Inflammatory macrophage (primary cell): Measurements from ENCODE around the gene TRIM69.
A peak's percentile ranks its signal among the peaks of the same experiment; 100 is the strongest.
"Not testable (repeated sequence)": the region's sequence is repeated elsewhere in the genome, so short reads cannot be mapped to it uniquely, and the experiment has no call there.

Experiments used
- DNase-seq, 2 donors: peaks; one replicate each; pipeline ENCODE4 v3.0.0-alpha.2; 2020 to 2022

Gene TRIM69

DNA sequence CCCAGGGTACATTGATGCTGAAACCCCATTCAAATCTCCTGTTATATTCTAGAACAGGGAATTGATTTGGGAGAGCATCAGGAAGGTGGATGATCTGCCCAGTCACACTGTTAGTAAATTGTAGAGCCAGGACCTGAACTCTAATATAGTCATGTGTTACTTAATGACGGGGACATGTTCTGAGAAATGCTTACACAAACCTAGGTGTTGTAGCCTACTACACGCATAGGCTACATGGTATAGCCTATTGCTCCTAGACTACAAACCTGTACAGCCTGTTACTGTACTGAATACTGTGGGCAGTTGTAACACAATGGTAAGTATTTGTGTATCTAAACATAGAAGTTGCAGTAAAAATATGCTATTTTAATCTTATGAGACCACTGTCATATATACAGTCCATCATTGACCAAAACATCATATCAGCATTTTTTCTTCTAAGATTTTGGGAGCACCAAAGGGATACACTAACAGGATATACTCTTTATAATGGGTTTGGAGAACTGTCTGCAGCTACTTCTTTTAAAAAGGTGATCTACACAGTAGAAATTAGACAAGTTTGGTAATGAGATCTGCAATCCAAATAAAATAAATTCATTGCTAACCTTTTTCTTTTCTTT, 19.2 kb upstream of the TRIM69 start:
- DNase-seq: no peak

DNA sequence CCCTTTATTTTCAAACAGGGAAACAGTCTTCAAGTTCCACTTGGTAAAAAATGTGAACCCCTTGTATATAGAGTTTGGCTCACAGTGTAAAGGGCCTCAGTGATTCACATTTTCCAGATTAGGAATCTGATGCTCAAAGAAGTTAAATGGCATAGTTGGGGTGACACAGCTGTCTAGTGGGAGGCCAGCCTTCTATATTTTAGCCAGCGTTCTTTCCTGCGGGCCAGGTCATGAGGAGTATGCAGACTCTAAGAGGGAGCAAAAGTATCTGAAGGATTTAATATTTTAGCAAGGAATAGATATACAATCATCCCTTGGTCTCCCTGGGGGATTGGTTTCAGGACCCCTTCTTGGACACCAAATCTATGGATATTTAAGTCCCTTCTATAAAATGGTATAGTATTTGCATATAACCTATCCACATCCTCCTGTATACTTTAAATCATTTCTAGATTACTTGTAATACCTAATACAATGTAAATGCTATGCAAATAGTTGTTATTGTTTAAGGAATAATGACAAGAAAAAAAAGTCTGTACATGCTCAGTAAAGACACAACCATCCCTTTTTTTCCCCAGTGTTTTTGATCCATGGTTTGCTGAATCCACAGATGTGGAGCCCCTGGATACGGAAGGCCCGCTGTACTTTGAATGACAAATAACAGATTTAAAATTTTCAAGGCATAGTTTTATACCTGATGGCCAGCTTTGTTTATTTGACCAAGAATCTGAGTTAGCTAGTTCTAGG, 18.0 kb upstream of the TRIM69 start:
- no peak for DNase-seq

DNA sequence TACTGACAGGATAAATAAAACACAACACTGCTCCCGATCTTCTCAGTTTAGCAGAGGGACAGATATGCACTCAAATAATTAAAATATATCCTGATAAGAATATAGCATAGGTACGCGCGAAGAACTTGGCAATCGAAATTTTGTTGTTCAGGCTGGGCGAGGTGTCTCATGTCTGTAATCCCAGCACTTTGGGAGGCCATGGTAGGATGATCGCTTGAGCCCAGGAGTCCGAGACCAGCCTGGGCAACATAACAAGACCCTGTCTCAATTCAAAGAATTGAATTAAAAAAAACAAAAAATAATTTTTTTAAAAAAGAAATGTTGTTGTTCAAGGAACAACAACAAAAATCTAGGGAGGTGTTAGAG, 17.4 kb upstream of the TRIM69 start:
- DNase-seq: no peak

GRCh38 chr15:44719293-44719999, 16.9 kb upstream of the TRIM69 start:
- peak in 1 of 2 donors; percentile 20 for DNase-seq

DNA sequence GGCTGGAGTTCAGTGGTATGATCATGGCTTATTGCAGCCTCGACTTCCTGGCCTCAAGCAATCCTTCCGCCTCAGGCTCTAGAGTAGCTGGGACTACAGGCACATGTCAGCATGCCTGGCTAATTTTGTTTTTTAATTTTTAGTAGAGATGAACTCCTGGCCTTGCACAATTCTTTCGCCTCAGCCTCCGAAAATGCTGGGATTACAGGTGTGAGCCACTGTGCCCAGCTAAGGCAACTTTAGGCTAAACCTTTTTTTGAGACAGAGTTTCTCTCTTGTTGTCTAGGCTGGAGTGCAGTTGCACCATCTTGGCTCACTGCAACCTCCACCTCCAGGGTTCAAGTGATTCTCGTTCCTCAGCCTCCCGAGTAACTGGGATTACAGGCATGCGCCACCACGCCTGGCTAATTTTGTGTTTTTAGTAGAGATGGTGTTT, 16.3 kb upstream of the TRIM69 start:
- DNase-seq: not testable (repeated sequence)

DNA sequence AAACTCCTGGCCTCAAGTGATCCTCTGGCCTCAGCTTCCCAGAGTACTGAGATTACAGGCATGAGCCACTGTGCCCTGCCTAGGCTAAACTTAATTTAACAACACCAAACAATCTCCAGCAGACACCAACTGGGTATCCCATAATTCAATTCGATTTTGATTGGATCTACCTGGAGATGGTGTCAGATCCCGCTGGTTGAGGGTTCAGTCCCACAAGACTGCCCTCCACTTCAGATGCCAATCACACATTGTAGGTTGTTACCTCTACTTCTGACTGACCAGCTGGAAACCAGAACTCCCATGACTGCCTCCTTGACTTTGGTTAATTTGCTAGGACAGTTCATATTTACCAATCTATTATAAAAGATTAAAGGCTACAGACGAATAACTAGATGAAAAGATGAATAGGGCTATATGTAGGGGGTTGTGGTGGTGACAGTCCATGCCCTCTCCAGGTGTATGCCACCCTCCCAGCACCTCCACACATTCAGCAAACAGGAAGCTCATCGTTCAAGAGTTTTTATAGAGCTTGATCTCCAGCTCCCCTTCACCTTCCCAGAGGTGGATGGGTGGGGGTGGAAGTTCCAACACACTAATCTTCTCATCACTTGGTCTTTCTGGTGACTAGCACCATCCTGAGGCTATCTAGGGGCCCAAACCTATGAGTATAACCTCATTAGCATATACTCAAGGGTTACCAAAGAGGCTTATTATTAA, 15.7 kb upstream of the TRIM69 start:
- DNase-seq: no peak

- no peak for DNase-seq
These were observed 14.3 kb upstream of the TRIM69 start for GRCh38 chr15:44722011-44722410.

GRCh38 chr15:44726136-44726535, 10.2 kb upstream of the TRIM69 start:
- peak; percentile 49 to 53 for DNase-seq

- peak; percentile 92 for DNase-seq
These were observed 9.5 kb upstream of the TRIM69 start for GRCh38 chr15:44726568-44727484.

DNA sequence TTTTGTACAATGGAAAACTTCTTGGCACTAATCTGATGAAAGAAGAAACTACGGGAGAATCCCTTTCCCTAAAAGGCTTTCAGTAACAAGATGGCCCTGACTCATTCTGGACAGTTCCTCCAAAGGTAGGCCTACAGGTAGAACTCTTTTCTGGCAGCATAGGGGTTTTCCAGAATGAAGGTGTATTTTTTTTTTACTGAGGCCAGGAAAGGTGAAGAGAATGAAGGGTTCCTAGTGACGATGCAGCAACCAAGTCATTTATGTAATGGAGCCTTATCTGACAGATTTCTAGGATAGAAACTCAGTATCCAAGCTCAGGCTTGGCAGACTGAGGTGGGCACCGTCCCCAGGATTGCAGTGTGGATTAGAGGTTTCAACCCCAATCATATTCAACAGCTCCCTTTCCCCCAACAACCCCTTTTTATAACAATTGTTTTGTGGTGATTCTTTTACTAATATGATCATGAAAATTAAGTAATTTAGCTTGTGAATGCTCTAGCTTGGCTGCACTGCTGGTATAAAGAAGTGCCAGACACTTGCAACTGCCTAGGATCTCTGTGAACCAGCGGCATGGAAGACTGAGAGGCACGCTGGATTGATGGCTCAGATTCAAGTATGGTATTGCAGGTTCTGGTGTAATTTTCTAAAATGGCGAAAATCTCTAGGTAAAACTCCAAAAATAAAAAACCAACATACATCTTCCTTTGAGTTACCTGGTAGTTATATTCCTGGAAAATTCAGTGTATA, 8.7 kb upstream of the TRIM69 start:
- DNase-seq: no peak

DNA sequence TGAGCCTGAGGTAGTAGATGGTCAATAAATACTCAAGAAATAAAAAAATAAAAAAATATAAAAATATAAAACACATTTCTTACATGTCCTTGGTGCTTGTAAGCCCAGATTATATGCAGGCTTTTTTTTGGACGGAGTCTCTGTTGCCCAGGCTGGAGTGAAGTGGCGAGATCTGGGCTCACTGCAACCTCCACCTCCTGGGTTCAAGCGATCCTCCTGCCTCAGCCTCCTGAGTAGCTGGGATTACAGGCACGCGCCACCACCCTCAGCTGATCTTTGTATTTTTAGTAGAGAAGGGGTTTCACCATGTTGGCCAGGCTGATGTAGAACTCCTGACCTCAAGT, 8.1 kb upstream of the TRIM69 start:
- not testable (repeated sequence) for DNase-seq

DNA sequence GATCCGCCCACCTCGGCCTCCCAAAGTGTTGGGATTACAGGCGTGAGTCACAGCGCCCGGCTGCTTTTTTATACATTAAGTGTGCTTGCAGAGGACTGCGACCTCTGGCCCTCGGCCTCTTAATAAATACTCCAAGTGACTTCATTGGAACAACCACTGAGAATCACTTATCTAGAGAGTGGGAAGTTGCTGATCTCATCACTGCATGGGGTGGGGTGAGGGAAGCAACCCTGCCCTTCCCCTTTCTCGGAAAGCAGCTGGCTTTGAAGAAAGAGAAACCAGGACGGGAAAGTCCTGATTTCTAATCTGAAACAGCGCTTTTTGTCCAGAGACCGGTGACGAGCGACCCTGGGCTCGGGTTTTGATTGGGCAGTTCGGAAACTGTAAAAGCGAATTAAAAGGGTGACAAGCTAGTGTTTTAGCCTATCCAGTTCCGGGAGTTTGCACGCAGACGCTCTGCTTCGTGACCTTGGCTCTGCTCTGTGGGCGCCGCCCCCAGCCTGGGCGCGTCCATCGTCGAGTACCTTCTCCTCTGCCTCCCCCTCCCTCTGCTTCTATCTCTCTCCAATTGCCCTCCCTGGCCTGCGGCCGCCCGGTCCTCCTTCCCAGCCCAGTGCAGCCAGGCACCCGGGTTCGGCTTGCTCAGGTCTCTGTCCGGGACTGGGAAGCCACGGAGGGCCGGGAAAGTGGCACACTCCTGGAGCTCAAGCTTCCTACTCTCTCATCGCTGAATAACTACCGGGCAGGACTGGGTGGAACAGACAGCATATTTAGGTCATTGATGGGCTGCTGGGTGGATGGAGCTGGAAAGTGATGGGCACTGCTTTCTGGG, 7.5 kb upstream of the TRIM69 start:
- DNase-seq: peak; percentile 99 to 100

DNA sequence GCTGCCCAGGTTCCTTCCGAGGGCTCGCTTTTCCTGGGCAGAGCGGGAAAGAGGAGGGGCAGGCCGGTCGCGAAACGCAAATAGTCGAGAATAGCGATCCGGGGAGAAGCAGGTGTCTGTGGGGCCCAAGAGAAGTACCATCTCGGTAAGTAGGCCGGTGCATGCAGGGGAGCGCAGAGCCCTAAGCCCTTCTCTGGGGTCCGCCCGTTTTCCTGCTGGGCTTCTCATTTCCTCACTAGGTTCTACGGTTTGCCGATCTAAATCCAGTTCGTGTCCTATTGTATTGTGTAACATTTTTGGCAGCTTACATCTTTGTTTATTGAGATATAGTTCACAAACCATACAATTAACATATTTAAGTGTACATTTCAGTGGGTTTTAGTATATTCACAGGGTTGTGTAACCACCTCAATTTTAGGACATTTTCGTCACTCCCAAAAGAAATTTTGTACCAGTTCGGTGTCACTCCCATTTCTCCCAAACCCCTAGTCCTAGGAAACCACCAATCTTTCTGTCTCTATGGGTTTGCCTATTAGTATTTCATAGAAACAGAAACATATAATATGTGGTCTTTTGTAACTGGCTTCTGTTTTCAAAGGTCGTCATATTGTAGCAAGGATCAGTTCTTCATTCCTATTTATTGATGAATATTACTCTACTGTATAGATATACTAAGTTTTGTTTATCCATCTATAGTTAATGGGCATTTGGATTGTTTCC, 6.8 kb upstream of the TRIM69 start:
- peak; percentile 20 to 34 for DNase-seq

DNA sequence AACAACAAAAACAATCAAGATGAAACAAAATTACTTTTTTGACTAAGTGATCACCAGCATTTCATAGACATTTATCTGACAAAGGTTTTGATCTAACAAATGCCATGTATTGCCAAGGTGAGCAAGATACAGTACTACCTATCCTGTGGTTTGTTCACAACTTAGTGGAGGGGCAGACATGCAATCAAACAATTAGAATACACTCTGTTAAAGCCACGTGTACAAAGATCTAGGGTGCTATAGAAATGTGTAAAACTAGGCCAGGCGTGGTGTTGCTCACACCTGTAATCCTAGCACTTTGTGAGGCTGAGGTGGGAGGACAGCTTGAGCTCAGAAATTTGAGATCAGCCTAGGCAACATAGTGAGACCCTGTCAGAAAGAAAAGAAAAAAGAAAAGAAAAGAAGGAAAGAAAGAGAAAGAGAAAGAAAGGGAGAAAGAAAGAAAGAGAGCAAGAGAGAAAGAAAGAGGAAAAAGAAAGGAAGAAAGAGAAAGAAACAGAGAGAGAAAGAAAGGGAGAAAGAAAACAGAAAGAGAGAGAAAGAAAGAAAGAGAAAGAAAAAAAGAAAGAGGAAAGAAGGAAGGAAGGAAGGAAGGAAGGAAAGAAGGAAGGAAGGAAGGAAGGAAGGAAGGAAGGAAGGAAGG, 1.4 kb upstream of the TRIM69 start:
- no peak for DNase-seq

- DNase-seq: peak; percentile 91 to 94
These were observed 697 bp upstream of the TRIM69 start for GRCh38 chr15:44735482-44736180.

- peak; percentile 47 to 84 for DNase-seq
These were observed 2.1 kb downstream of the TRIM69 start for GRCh38 chr15:44738340-44738984.

GRCh38 chr15:44739222-44739847, 3.0 kb downstream of the TRIM69 start:
- DNase-seq: not testable (repeated sequence)
